IMR-90 (cell line): Measurements from ENCODE around the gene HSPA12A.

ENCODE experiments used
- CTCF ChIP-seq: conservative IDR thresholded peaks from 2 replicates; pipeline ENCODE4 v1.5.1; 2012; ENCODE audit warnings: mild to moderate bottlenecking, low read depth, low read length, improper control_type of control experiment
- MAZ ChIP-seq: IDR thresholded peaks from 2 replicates; pipeline ENCODE4 v1.6.1; 2012; ENCODE audit warnings: low read depth, mild to moderate bottlenecking, low read length, improper control_type of control experiment, moderate library complexity, borderline replicate concordance
- POLR2A ChIP-seq: IDR thresholded peaks from 2 replicates; pipeline ENCODE4 v1.6.1; 2012; ENCODE audit warnings: mild to moderate bottlenecking, low read depth, low read length
- SMC3 ChIP-seq: fragments of 150-350 bp; IDR thresholded peaks from 2 replicates; pipeline ENCODE4 v1.6.1; 2016; ENCODE audit warnings: low read depth, mild to moderate bottlenecking, antibody characterized with exemption, low read length, moderate library complexity

- no peak for TF ChIP-seq MAZ
- TF ChIP-seq POLR2A: no peak
- no peak for TF ChIP-seq SMC3
- no peak for TF ChIP-seq CTCF
Measured at GRCh38 chr10:116766837-116767634, 24.7 kb upstream of the HSPA12A start.
